COR-L47 (cell line): ENCODE measurements around the gene FSIP1.

ENCODE experiments used
- DNase-seq: peaks from one replicate; lab custom pipeline; 2025; lab: John Stamatoyannopoulos, UW

FSIP1 gene

DNA sequence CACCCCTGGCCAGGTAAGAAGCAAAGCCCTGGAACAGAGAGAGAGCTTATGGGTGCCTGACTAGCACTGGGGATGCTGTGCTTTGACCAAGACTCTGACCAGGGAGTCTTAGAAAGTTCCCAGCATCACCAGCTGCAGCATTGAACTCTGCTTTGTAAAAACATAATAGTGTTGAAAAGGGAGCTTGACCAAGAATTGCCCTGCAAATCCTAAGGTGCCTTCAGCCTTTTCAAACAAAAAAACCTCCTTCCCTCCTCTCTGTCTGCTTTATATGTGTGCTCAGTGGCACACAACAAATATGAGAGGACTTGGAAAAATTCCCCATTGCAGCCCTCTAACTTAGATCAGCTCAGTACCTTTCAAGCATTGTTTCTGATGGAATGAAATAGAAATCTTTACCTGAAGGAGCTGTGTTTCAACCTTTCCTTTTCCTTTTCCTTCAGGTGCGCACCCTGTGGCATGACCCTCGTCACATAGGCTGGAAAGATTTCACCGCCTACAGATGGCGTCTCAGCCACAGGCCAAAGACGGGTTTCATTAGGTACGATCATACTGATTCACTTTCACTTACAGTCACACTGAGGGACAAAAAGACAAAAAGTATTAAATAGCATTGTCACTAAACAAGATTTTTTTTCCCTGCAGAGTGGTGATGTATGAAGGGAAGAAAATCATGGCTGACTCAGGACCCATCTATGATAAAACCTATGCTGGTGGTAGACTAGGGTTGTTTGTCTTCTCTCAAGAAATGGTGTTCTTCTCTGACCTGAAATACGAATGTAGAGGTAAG, 188.8 kb downstream of the FSIP1 start:
- DNase-seq: no peak

DNA sequence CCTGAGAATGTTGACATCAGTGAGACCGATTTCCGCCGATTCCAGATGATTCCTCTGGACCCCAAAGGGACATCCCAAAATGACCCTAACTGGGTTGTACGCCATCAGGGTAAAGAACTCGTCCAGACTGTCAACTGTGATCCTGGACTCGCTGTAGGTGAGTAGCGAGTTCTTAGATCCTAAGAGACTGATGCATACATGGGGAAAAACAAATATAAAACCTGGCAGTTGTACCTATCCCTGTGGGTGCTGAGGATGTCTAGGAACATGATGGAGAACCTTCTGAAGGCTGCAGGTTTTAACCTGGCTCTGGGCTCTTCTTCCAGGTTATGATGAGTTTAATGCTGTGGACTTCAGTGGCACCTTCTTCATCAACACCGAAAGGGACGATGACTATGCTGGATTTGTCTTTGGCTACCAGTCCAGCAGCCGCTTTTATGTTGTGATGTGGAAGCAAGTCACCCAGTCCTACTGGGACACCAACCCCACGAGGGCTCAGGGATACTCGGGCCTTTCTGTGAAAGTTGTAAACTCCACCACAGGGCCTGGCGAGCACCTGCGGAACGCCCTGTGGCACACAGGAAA, 189.5 kb downstream of the FSIP1 start:
- no peak for DNase-seq

DNA sequence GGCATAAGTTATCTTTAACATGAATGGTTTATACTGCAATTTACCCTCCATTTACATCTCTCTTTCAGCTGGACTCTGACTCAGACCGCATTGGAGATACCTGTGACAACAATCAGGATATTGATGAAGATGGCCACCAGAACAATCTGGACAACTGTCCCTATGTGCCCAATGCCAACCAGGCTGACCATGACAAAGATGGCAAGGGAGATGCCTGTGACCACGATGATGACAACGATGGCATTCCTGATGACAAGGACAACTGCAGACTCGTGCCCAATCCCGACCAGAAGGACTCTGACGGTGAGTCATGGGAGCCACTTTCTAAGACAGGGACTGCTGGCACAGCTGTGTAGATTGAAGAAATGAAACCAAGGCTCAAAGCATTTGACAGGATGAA, 190.1 kb downstream of the FSIP1 start:
- DNase-seq: no peak

GRCh38 chr15:39591896-39592315, 190.7 kb downstream of the FSIP1 start:
- no peak for DNase-seq

GRCh38 chr15:39591141-39591895, 191.3 kb downstream of the FSIP1 start:
- no peak for DNase-seq

- DNase-seq: no peak
Observed at GRCh38 chr15:39589815-39590644, 192.6 kb downstream of the FSIP1 start.

DNA sequence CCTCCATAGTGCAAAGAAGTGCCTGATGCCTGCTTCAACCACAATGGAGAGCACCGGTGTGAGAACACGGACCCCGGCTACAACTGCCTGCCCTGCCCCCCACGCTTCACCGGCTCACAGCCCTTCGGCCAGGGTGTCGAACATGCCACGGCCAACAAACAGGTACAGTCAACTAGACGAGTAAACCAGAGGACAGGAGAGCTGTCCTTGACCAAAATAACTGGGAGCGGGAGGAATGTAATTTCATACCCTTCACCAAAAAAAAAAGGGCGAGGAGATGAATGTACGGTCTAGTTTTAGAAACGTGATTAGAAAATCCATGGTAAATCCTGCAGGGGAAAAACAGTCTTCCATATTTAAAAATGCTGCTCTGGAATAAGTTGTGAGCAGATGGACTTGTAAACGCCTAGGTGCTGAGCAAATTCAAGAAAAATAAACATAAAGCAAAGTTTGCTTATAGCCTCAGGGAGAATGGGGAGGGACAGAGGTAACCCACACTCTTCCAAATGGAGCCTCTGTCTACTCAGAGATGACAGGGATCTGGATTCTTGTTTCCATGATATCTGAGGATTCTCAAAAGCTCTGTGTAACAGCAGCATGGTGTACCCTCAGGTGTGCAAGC, 193.3 kb downstream of the FSIP1 start:
- no peak for DNase-seq

- no peak for DNase-seq
Observed at GRCh38 chr15:39588531-39589192, 194.0 kb downstream of the FSIP1 start.

DNA sequence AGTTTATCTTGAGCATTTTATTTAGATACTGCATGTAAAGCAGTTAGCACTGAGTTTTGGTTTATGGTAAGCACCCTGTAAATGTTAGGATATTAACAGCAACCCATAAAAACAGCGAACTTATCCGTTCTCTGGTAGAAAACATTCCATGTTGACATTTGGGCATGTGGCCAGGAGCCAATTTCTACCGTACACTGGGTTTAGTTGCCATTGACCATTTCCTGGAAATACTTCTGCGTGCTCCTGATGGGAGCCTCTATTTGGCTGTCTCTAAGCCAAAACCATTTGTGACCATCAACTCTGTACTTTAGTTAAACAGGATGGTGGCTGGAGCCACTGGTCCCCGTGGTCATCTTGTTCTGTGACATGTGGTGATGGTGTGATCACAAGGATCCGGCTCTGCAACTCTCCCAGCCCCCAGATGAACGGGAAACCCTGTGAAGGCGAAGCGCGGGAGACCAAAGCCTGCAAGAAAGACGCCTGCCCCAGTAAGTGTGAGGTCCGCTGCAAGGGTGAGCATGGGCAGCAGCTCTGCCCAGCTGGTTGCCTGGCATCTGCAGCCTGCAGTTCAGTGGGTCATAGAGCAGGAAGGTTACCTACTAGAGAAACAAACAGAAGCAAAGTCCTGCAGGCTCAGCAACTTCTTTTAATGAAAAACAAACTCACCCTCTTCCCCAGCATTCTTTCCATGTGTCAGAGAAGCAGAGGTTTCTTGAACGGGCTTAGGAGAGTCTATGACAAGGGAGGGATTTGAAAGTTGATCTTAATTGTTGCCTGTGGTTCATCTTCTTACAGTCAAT, 194.7 kb downstream of the FSIP1 start:
- no peak for DNase-seq

DNA sequence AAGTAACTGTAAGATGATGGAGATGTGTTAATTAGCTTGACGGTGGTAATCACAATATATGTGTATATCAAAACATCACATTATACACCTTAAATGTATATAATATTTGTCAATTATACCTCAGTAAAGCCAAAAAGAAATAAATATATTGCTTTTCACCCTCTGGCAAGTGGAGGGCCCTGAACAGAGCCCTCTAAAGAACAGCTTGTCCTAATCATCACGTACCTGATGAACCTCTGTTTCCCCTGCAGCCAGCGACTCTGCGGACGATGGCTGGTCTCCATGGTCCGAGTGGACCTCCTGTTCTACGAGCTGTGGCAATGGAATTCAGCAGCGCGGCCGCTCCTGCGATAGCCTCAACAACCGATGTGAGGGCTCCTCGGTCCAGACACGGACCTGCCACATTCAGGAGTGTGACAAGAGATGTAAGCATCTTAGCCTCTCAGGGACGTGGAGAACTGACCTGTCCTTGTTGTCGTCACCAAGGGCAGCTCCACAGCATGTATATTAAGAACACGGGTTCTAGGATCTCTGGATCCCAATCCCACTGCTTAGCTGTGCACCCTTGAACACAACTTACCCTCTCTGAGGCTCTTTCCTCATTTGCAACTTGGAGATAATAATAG, 195.4 kb downstream of the FSIP1 start:
- no peak for DNase-seq

- DNase-seq: no peak
Observed at GRCh38 chr15:39586387-39587095, 196.1 kb downstream of the FSIP1 start.

DNA sequence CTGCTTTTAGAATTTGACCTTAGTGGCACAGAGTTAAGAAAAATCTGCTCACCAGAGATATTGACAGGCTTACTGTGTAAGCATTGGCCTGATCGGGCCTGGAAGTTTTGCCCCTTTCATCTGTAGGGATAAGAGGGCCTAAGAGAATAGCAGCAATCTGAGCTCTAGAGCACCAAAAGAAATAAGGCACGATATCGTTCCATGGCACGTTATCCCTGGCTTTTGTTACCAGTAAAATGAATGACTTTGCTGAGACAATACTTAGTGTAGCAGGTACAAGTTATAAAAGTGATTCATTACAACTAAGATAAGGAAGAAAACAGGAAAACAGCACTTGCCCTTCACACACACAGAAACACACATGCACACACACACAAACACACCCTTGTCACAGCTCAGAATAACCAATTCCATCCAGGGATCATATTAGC, 196.8 kb downstream of the FSIP1 start:
- DNase-seq: no peak

DNA sequence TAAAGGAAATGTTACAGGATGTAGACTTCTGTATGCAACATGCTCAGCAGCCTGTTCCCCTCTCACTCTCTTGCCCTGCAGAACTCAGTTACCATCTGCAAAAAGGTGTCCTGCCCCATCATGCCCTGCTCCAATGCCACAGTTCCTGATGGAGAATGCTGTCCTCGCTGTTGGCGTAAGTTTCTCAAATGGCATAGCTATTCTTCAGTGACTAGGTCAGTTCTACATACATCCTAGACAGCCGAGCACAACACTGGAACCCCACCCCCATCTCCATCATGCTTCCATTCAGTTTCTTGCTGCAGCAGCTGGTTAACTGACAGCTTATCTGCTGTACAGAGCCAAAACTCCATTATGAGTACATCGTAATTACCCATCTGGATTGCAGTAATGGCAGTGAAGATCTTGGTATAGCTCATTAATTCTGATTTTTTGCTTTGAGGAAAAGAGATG, 197.2 kb downstream of the FSIP1 start:
- DNase-seq: no peak

DNA sequence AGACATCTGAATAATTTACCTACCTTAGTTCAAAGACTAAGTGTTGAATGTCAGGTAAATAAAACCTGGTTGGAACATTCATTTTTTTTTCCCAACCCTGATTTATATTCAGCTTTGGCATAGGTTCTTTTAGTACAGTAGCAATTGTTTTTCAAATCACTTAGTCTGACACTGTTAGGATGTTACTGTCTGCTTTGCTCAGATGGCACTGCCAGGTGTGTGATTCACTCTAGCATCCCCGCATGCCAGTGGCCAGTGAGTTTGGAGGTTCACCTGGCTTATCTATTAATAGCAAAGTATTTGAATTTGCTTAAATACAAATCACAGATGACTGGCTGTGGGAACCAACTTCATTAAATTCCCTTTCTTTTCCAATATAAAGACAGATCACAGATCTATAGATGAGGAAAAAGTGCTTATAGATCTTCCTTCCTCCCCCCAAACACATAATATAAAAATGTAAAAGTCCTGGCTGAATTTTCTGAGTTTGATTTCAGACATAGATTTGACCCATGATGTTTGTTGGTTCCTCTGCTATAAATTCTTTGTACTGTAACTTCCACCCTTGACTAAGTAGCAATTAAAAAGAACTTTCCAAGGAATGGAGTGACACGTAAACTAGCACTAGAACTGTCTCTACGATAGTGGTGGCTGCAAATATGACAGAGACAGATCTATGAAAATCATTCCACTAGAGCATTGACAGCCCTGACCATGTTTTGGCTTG, 197.8 kb downstream of the FSIP1 start:
- DNase-seq: no peak

GRCh38 chr15:39584266-39584659, 198.4 kb downstream of the FSIP1 start:
- no peak for DNase-seq

DNA sequence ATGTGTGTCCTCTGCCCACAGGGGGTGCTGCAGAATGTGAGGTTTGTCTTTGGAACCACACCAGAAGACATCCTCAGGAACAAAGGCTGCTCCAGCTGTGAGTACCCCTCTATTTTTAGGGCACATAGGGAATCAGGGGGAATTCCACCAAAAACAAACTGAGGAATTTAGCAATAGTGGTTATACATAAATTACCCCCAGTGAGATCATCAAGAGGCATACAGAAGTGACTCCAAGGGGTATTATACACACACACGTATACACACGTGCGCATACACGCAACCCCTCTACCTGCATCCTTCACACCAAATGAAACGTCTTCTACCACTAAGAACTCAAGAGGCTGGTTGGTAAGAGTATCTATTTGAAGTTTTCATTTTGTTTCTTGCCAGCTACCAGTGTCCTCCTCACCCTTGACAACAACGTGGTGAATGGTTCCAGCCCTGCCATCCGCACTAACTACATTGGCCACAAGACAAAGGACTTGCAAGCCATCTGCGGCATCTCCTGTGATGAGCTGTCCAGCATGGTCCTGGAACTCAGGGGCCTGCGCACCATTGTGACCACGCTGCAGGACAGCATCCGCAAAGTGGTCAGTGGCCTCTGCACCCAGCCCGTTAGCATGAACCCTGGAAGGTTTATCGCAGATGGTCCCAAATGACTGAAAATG, 198.9 kb downstream of the FSIP1 start:
- no peak for DNase-seq

DNA sequence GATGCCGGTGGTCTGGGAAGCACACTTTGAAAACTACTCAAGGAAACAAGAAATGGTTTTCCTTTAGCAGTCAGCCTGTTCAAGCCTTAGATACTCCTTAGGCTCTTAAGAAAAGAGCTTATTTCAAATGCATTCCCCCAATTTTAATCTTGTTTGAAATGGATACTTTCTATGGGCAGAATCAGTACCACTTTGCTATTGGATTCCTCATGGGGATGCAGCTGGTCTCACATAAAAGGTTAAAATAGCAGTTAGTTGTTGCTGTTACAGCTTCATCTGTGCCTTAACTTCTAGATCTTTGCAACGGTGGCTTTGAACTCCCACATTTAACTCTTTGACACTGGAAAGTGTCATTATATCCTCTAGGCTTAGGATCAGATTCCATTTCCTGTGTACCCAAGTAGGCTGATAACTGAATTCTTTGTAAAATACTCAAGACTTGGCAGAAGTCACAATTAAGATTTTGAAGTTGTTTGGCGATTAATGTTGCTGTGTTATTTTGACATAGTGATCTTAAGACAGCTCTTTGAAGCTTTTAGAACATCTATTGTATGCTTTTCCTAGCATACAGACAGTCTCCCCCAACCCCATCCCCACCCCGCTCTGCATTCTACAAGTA, 199.6 kb downstream of the FSIP1 start:
- DNase-seq: no peak
